NOMO-1 (cell line): Measurements from ENCODE around the gene MORN1.
A peak's percentile ranks its signal among the peaks of the same experiment; 100 is the strongest.

ENCODE experiments used
- DNase-seq, 2 experiments: peaks; one replicate each; lab custom pipeline; 2025; ENCODE audit not compliant: unreplicated experiment in 2 of 2; lab: John Stamatoyannopoulos, UW

The MORN1 gene

GRCh38 chr1:2311184-2312032 is 79.9 kb downstream of the MORN1 start:
- DNase-seq = no peak

GRCh38 chr1:2310332-2311183 is 80.8 kb downstream of the MORN1 start:
- DNase-seq = no peak

- DNase-seq = no peak
These were observed 82.5 kb downstream of the MORN1 start for GRCh38 chr1:2308844-2309243.

GRCh38 chr1:2307972-2308371 is 83.4 kb downstream of the MORN1 start:
- no peak for DNase-seq

DNA sequence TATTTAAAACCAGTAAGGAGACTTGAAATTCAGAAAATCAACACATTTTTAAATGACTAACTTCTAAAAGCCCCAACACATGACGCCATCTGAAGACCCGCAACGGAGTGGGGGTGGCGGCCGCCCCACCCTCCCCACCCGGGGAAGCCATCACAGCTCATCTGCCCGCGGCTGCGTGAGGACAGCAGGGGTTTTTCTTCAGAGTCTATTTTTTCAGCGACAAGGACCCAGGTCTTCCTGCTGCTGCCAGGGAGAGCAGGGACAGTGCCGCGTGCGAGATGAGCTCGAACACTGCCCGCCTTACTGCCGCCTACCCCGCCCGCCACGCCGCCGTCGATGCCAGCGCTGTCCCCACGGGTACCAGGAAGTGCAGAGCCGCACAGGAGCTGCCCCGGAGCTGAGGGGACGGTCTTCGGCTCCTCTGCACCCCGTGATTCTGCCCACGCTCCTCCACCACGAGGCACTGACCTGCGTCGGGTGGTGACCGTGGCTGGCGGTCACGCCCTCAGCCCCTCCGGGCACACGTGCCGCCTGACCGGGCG is 84.2 kb downstream of the MORN1 start:
- DNase-seq = no peak

- DNase-seq = no peak
These were observed 85.0 kb downstream of the MORN1 start for GRCh38 chr1:2306151-2306978.

- DNase-seq = no peak
These were observed 86.3 kb downstream of the MORN1 start for GRCh38 chr1:2304921-2305681.

DNA sequence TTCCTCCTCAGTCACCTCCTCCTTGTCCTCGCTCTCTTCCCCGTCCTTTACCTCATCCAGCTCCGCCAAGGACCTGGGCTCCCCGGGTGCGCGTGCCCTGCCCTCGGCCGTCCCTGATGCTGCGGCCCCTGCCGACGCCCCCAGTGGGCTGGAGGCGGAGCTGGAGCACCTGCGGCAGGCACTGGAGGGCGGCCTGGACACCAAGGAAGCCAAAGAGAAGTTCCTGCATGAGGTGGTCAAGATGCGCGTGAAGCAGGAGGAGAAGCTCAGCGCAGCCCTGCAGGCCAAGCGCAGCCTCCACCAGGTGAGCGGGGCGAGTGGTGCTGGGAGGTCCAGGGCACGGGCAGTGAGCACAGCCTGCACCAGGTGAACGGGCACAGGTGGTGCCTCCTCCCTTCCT is 87.1 kb downstream of the MORN1 start:
- no peak for DNase-seq

- DNase-seq = no peak
These were observed 87.6 kb downstream of the MORN1 start for GRCh38 chr1:2303781-2304180.

- DNase-seq = no peak
These were observed 88.2 kb downstream of the MORN1 start for GRCh38 chr1:2303016-2303775.

DNA sequence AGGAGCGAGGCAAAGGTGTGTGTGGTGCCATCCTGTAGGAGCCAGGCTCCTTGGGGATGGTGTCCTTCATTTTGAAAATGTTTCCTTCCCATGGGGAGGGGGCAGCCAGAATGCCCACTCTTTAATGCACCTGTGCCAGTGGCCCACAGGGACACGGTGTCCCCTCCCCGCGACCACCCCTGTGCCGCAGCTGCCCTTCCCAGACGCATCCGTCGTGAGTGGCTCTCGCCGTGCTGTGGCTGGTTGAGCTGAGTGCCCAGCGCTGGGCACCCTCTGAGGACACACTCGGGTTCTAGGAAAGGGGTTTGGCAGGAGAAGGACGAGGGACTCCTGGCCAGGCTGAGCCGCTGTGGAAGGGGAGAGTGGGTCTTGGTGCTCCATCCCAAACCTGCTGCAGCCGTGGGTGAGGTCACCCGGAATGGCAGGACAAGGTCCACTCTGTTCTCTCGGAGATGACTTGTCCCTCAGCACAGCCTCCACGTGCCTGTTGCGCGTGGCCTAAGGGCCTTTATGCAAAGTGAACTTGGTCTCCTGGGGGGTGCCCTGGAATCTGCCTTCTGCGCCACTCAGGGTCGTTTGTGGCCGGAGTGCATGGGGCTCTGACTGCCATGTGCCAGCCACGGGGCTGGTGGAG is 88.9 kb downstream of the MORN1 start:
- DNase-seq = no peak

DNA sequence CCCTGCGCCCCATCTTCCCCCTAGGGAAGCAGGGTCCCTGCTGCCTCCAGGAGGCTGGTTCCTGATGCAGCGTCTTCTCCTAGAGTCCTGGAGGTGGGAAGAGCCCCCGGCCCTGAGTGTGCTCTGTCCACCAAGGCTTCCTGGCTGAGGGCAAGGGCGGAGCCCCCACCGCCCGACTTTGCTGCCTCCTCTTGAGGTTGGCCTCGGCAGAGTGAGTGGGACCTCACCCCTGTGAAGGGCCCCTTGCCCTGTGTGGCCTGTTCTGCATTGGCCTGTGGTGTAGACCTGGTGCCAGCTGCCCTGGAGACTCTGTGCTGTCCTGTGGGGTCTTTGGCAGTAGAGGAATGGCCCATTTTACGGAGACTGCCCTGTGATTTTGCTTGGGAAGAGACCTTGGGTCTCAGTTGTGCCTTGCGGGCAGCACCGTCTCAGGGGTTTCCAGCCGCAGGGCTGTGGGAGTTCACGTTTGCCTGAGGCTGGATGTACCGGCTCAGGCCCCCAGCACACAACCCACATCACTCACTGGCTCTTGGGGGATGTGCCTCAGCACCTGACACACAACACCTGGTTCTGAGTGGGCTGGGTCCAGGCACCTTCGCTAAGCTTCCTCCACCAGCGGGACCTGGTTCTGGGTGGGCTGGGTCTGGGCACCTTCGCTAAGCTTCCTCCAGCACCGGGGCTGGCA is 89.6 kb downstream of the MORN1 start:
- DNase-seq = no peak

GRCh38 chr1:2300851-2301606 is 90.3 kb downstream of the MORN1 start:
- DNase-seq = peak; percentile 87 to 97

GRCh38 chr1:2300004-2300771 is 91.2 kb downstream of the MORN1 start:
- DNase-seq = peak; percentile 13 to 18

GRCh38 chr1:2299131-2299627 is 92.2 kb downstream of the MORN1 start:
- no peak for DNase-seq

- DNase-seq = no peak
These were observed 92.7 kb downstream of the MORN1 start for GRCh38 chr1:2298685-2299084.
